ENCODE results near the gene SUGCT.

SUGCT gene

GRCh38 chr7:40833191-40833887, 698.5 kb downstream of the SUGCT start:
- Histone ChIP-seq H3K4me3 (ENCODE audit: low read depth in 1 of 2, low read length in 2 of 2) (no peak overlapping the region), H3K9me3 (ENCODE audit: insufficient read depth, low read length, severe bottlenecking) (no peaks in the 10 kb centered on the region), H4K20me1 (ENCODE audit: insufficient read depth, low read length) (no peaks in the 10 kb centered on the region), H3K27me3 (ENCODE audit: insufficient read depth, low read length, poor library complexity) (no peaks in the 10 kb centered on the region), H3K9ac (ENCODE audit: low read depth, low read length) (no peak overlapping the region), H3K4me2 (ENCODE audit: insufficient read depth, low read length) (no peak overlapping the region), H2AFZ (ENCODE audit: low read depth, low read length) (no peak overlapping the region), H3K36me3 (ENCODE audit: insufficient read depth, low read length) (no peaks in the 10 kb centered on the region), H3K27ac (ENCODE audit: low read length) (no peak overlapping the region), H3K79me2 (ENCODE audit: insufficient read depth, low read length) (no peaks in the 10 kb centered on the region), H3K4me1 (ENCODE audit: insufficient read depth, low read length) (no peaks in the 10 kb centered on the region)
- ATAC-seq (ENCODE audit: insufficient read depth, low read depth), result no peak
- TF ChIP-seq CTCF (IDR thresholded peaks at IDR 0.05; ENCODE audit: borderline replicate concordance, extremely low read depth, low read length, poor library complexity, severe bottlenecking) (no peak), EZH2 (IDR thresholded peaks at IDR 0.05; ENCODE audit: borderline replicate concordance, low read depth, low read length, severe bottlenecking) (no peak)
- DNase-seq, result no peak

- Histone ChIP-seq H3K27ac (ENCODE audit: low read length) (no peak overlapping the region), H3K27me3 (ENCODE audit: insufficient read depth, low read length, poor library complexity) (no peaks in the 10 kb centered on the region), H3K4me3 (ENCODE audit: low read depth in 1 of 2, low read length in 2 of 2) (no peak overlapping the region), H4K20me1 (ENCODE audit: insufficient read depth, low read length) (no peaks in the 10 kb centered on the region), H3K9me3 (ENCODE audit: insufficient read depth, low read length, severe bottlenecking) (no peaks in the 10 kb centered on the region), H3K9ac (ENCODE audit: low read depth, low read length) (no peak overlapping the region), H3K79me2 (ENCODE audit: insufficient read depth, low read length) (no peaks in the 10 kb centered on the region), H2AFZ (ENCODE audit: low read depth, low read length) (no peak overlapping the region), H3K36me3 (ENCODE audit: insufficient read depth, low read length) (no peaks in the 10 kb centered on the region), H3K4me1 (ENCODE audit: insufficient read depth, low read length) (no peaks in the 10 kb centered on the region), H3K4me2 (ENCODE audit: insufficient read depth, low read length) (no peak overlapping the region)
- ATAC-seq (ENCODE audit: insufficient read depth, low read depth) (no peak), DNase-seq (no peak)
- no peak for TF ChIP-seq CTCF (IDR thresholded peaks at IDR 0.05; ENCODE audit: borderline replicate concordance, extremely low read depth, low read length, poor library complexity, severe bottlenecking)
- no peak for TF ChIP-seq EZH2 (IDR thresholded peaks at IDR 0.05; ENCODE audit: borderline replicate concordance, low read depth, low read length, severe bottlenecking)
Measured at GRCh38 chr7:40833888-40834234, 699.1 kb downstream of the SUGCT start.

DNA sequence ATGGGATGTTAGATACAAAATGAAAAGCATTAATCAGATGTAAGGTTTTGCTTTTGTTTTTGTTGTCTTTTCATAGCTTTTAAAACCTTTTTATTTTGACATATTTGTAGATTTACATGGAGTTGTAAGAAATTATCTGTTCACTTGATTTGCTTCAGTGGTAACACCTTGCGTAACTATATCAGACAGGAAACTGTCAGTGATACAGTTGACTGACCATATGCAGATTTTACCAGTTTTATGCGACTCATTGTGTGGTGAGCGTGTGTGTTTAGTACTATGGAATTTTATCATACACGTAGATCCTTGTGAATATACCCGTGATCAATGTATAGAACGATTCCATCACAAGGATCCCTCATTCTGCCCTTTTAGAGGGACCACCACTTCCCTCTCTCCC, 701.4 kb downstream of the SUGCT start:
- ATAC-seq (ENCODE audit: insufficient read depth, low read depth), result no peak
- Histone ChIP-seq H3K9ac (ENCODE audit: low read depth, low read length) (no peak overlapping the region), H3K36me3 (ENCODE audit: insufficient read depth, low read length) (no peaks in the 10 kb centered on the region), H4K20me1 (ENCODE audit: insufficient read depth, low read length) (no peaks in the 10 kb centered on the region), H3K4me2 (ENCODE audit: insufficient read depth, low read length) (no peak overlapping the region), H3K27me3 (ENCODE audit: insufficient read depth, low read length, poor library complexity) (no peaks in the 10 kb centered on the region), H3K27ac (ENCODE audit: low read length) (no peak overlapping the region), H3K79me2 (ENCODE audit: insufficient read depth, low read length) (no peaks in the 10 kb centered on the region), H3K9me3 (ENCODE audit: insufficient read depth, low read length, severe bottlenecking) (no peaks in the 10 kb centered on the region), H2AFZ (ENCODE audit: low read depth, low read length) (no peak overlapping the region), H3K4me3 (ENCODE audit: low read depth in 1 of 2, low read length in 2 of 2) (no peak overlapping the region), H3K4me1 (ENCODE audit: insufficient read depth, low read length) (no peaks in the 10 kb centered on the region)
- TF ChIP-seq CTCF (IDR thresholded peaks at IDR 0.05; ENCODE audit: borderline replicate concordance, extremely low read depth, low read length, poor library complexity, severe bottlenecking) (no peak), EZH2 (IDR thresholded peaks at IDR 0.05; ENCODE audit: borderline replicate concordance, low read depth, low read length, severe bottlenecking) (no peak)
- no peak for DNase-seq

Measured in DND-41 (cell line).